IMR-90 (cell line): ENCODE measurements around the gene TES. TPM values are rescaled to one million over a fixed set of nuclear protein-coding genes. Genes with fewer than 3 reads are reported as not detected.

ENCODE experiments used
- ATAC-seq: fragments of 200-7000 bp; cut with Tn5 transposase; 2 replicates; pipeline ENCODE4 v1.9.1; 2020; ENCODE audit warnings: low read depth, mild to moderate bottlenecking, moderate library complexity
- BruUV-seq: library from RNA; stranded (reverse); fragments of 400-500 nt; replicated peaks from 2 replicates; lab custom pipeline; 2021; lab: Mats Ljungman, UMichigan
- CTCF ChIA-PET: fragments of 300-600 bp; formaldehyde crosslinking; extraction: SDS; loops from one replicate; lab custom pipeline; 2021; ENCODE audit warnings: antibody characterized with exemption; lab: Yijun Ruan, JAX
- POLR2A ChIA-PET: fragments of 300-600 bp; sonication (Branson Sonifier 250); formaldehyde crosslinking; loops from one replicate; lab custom pipeline; 2022; ENCODE audit warnings: antibody characterized with exemption; ENCODE audit not compliant: unreplicated experiment; lab: Charles Lee
- DNase-seq: peaks from one replicate; pipeline ENCODE4 v3.0.0; 2013
- H2AFZ ChIP-seq: replicated peaks from 2 replicates; pipeline ENCODE3; 2013; ENCODE audit warnings: low read length, mild to moderate bottlenecking; ENCODE audit not compliant: poor library complexity
- H2AK5ac ChIP-seq: 2 replicates; pipeline ENCODE4 v1.6.1; 2013; ENCODE audit warnings: low read depth, low read length, inconsistent platforms
- H2AK9ac ChIP-seq: replicated peaks from 2 replicates; pipeline ENCODE3; 2013; ENCODE audit warnings: mild to moderate bottlenecking, low read depth, low read length, moderate library complexity; ENCODE audit not compliant: poor library complexity
- H2BK120ac ChIP-seq: 2 replicates; pipeline ENCODE4 v1.6.1; 2013; ENCODE audit warnings: low read depth, low read length, inconsistent platforms
- H2BK15ac ChIP-seq: 3 replicates; pipeline ENCODE4 v1.6.1; 2013; ENCODE audit warnings: low read depth, low read length, inconsistent platforms
- H2BK20ac ChIP-seq: 2 replicates; pipeline ENCODE4 v1.6.1; 2013; ENCODE audit warnings: low read depth, mild to moderate bottlenecking, inconsistent platforms, low read length, moderate library complexity
- H2BK5ac ChIP-seq: 2 replicates; pipeline ENCODE4 v1.6.1; 2013; ENCODE audit warnings: mild to moderate bottlenecking, low read depth, low read length, inconsistent platforms; ENCODE audit not compliant: poor library complexity, severe bottlenecking
- H3K14ac ChIP-seq: replicated peaks from 2 replicates; pipeline ENCODE4 v1.6.1; 2013; ENCODE audit warnings: low read depth, low read length, inconsistent platforms
- H3K18ac ChIP-seq: 2 replicates; pipeline ENCODE4 v1.6.1; 2013; ENCODE audit warnings: low read depth, low read length, control low read depth
- H3K23ac ChIP-seq: 2 replicates; pipeline ENCODE4 v1.6.1; 2013; ENCODE audit warnings: low read depth, low read length, inconsistent platforms
- H3K27ac ChIP-seq: 2 replicates; pipeline ENCODE4 v1.5.1; 2013; ENCODE audit warnings: mild to moderate bottlenecking, control low read depth, low read length; ENCODE audit not compliant: insufficient read depth
- H3K27me3 ChIP-seq: 2 replicates; pipeline ENCODE4 v1.6.1; 2013; ENCODE audit warnings: low read length; ENCODE audit not compliant: control insufficient read depth, insufficient read depth
- H3K36me3 ChIP-seq: 2 replicates; pipeline ENCODE4 v1.6.1; 2013; ENCODE audit warnings: low read length, mixed read lengths; ENCODE audit not compliant: control insufficient read depth, insufficient read depth
- H3K4ac ChIP-seq: 2 replicates; pipeline ENCODE4 v1.6.1; 2013; ENCODE audit warnings: low read depth, low read length, inconsistent platforms
- H3K4me1 ChIP-seq: 2 replicates; pipeline ENCODE4 v1.6.1; 2013; ENCODE audit warnings: low read length, mixed read lengths; ENCODE audit not compliant: control insufficient read depth, insufficient read depth
- H3K4me2 ChIP-seq: 2 replicates; pipeline ENCODE4 v1.6.1; 2013; ENCODE audit warnings: low read depth, mild to moderate bottlenecking, control low read depth, low read length, moderate library complexity
- H3K4me3 ChIP-seq: 2 replicates; pipeline ENCODE4 v1.5.1; 2013; ENCODE audit warnings: low read depth, mild to moderate bottlenecking, control low read depth, low read length, moderate library complexity; ENCODE audit not compliant: insufficient read depth
- H3K56ac ChIP-seq: 2 replicates; pipeline ENCODE4 v1.6.1; 2013; ENCODE audit warnings: low read length, inconsistent platforms; ENCODE audit not compliant: insufficient read depth; ENCODE audit errors: extremely low read depth
- H3K79me1 ChIP-seq, 2 experiments: 2 replicates each; pipeline ENCODE4 v1.6.1; 2013; ENCODE audit warnings: low read length in 2 of 2, inconsistent platforms in 1 of 2, low read depth in 1 of 2
- H3K9ac ChIP-seq: 2 replicates; pipeline ENCODE4 v1.6.1; 2013; ENCODE audit warnings: low read depth, low read length, control low read depth
- H3K9me1 ChIP-seq: 2 replicates; pipeline ENCODE4 v1.6.1; 2013; ENCODE audit warnings: low read length, inconsistent platforms; ENCODE audit not compliant: insufficient read depth
- H3K9me3 ChIP-seq: 2 replicates; pipeline ENCODE4 v1.6.1; 2013; ENCODE audit warnings: low read length; ENCODE audit not compliant: control insufficient read depth, insufficient read depth
- H4K20me1 ChIP-seq: 2 replicates; pipeline ENCODE4 v1.6.1; 2013; ENCODE audit warnings: low read length, inconsistent platforms; ENCODE audit not compliant: insufficient read depth
- H4K5ac ChIP-seq: 2 replicates; pipeline ENCODE4 v1.6.1; 2013; ENCODE audit warnings: mild to moderate bottlenecking, low read depth, low read length, control low read depth
- H4K8ac ChIP-seq, 2 experiments: 2 replicates each; pipeline ENCODE4 v1.6.1; 2013; ENCODE audit warnings: low read depth in 2 of 2, low read length in 2 of 2, control low read depth in 1 of 2, inconsistent platforms in 1 of 2
- H4K91ac ChIP-seq: 2 replicates; pipeline ENCODE4 v1.6.1; 2013; ENCODE audit warnings: low read depth, low read length, inconsistent platforms; ENCODE audit not compliant: insufficient read depth
- BHLHE40 ChIP-seq: fragments of 150-350 bp; IDR thresholded peaks from 2 replicates; pipeline ENCODE4 v1.6.1; 2016; ENCODE audit warnings: mild to moderate bottlenecking, low read depth, low read length
- CEBPB ChIP-seq: IDR thresholded peaks from 2 replicates; pipeline ENCODE4 v1.6.1; 2012; ENCODE audit warnings: low read depth, low read length, improper control_type of control experiment
- CHD1 ChIP-seq: IDR thresholded peaks from 2 replicates; pipeline ENCODE4 v1.6.1; 2012; ENCODE audit warnings: low read depth, low read length, improper control_type of control experiment
- FOS ChIP-seq: fragments of 150-350 bp; IDR thresholded peaks from 2 replicates; pipeline ENCODE4 v1.6.1; 2016; ENCODE audit warnings: low read depth, low read length
- MAFK ChIP-seq: IDR thresholded peaks from 2 replicates; pipeline ENCODE4 v1.6.1; 2012; ENCODE audit warnings: low read depth, low read length, improper control_type of control experiment
- MAZ ChIP-seq: IDR thresholded peaks from 2 replicates; pipeline ENCODE4 v1.6.1; 2012; ENCODE audit warnings: low read depth, mild to moderate bottlenecking, low read length, improper control_type of control experiment, moderate library complexity, borderline replicate concordance
- MXI1 ChIP-seq: IDR thresholded peaks from 2 replicates; pipeline ENCODE4 v1.6.1; 2012; ENCODE audit warnings: low read depth, mild to moderate bottlenecking, low read length, moderate library complexity, borderline replicate concordance
- NFE2L2 ChIP-seq: fragments of 150-350 bp; IDR thresholded peaks from 2 replicates; pipeline ENCODE4 v1.6.1; 2016; ENCODE audit warnings: low read depth, mild to moderate bottlenecking, low read length
- POLR2A ChIP-seq: IDR thresholded peaks from 2 replicates; pipeline ENCODE4 v1.6.1; 2012; ENCODE audit warnings: mild to moderate bottlenecking, low read depth, low read length
- RAD21 ChIP-seq: IDR thresholded peaks from 2 replicates; pipeline ENCODE4 v1.6.1; 2012; ENCODE audit warnings: low read length, improper control_type of control experiment
- RCOR1 ChIP-seq: IDR thresholded peaks from 2 replicates; pipeline ENCODE4 v1.6.1; 2012; ENCODE audit warnings: mild to moderate bottlenecking, low read length, improper control_type of control experiment; ENCODE audit not compliant: insufficient replicate concordance
- RFX5 ChIP-seq: IDR thresholded peaks from 2 replicates; pipeline ENCODE4 v1.8.0; 2012; ENCODE audit warnings: low read depth, mild to moderate bottlenecking, low read length, moderate library complexity
- SMC3 ChIP-seq: fragments of 150-350 bp; IDR thresholded peaks from 2 replicates; pipeline ENCODE4 v1.6.1; 2016; ENCODE audit warnings: low read depth, mild to moderate bottlenecking, antibody characterized with exemption, low read length, moderate library complexity
- WGBS, 2 experiments: methylation state at CpG; one replicate each; pipeline versions ENCODE4 v1.1.5 to v1.1.7; 2013; ENCODE audit warnings: missing lambda C conversion rate in 2 of 2; ENCODE audit not compliant: insufficient read length in 1 of 2; ENCODE audit errors: extremely low coverage in 2 of 2; 5-methylcytosine and 5-hydroxymethylcytosine counted together
- dilution Hi-C: fragments of 300-500 bp; cut with HindIII; formaldehyde crosslinking; loops from one replicate; pipeline ENCODE4 v1.14.3; 2018; ENCODE audit warnings: low sequenced_read_pairs; ENCODE audit not compliant: unreplicated experiment
- in situ Hi-C: fragments of 300-500 bp; cut with MboI; formaldehyde crosslinking; loops from 3 replicates; pipeline ENCODE4 v1.14.3; 2019; ENCODE audit warnings: low sequenced_read_pairs, inconsistent platforms, mixed read lengths
- intact Hi-C: fragments of 100-400 bp; cut with micrococcal nuclease; formaldehyde crosslinking; loops from 2 replicates; pipeline ENCODE4 v1.10.0; 2022
- polyA plus RNA-seq, 3 experiments: library from polyadenylated mRNA; depleted of rRNA; stranded (reverse); fragments of >200 nt; gene quantifications; 2 replicates each; pipeline ENCODE4 v1.2.3, GENCODE V29; 2012; ENCODE audit warnings: low replicate concordance in 1 of 3
- total RNA-seq: library from RNA; depleted of rRNA; stranded (reverse); fragments of >200 nt; gene quantifications from 2 replicates; pipeline ENCODE4 v1.2.3, GENCODE V29; 2012
- TF ChIP-seq, protein P1 (sequence below): fragments of 150-350 bp; IDR thresholded peaks from 2 replicates; pipeline ENCODE4 v1.6.1; 2016; ENCODE audit warnings: low read depth, mild to moderate bottlenecking, low read length, moderate library complexity, borderline replicate concordance
- TF ChIP-seq, protein P2 (sequence below): fragments of 150-350 bp; IDR thresholded peaks from 2 replicates; pipeline ENCODE4 v1.6.1; 2017; ENCODE audit warnings: mild to moderate bottlenecking, antibody characterized with exemption, low read length, low read depth
- TF ChIP-seq, protein P3 (sequence below): conservative IDR thresholded peaks from 2 replicates; pipeline ENCODE4 v1.5.1; 2012; ENCODE audit warnings: mild to moderate bottlenecking, low read depth, low read length, improper control_type of control experiment

TES gene
- total and polyA plus RNA-seq, 2 of the 4 experiments (the other 2 are of a cell fraction) = 54.0 to 83.3 TPM

DNA sequence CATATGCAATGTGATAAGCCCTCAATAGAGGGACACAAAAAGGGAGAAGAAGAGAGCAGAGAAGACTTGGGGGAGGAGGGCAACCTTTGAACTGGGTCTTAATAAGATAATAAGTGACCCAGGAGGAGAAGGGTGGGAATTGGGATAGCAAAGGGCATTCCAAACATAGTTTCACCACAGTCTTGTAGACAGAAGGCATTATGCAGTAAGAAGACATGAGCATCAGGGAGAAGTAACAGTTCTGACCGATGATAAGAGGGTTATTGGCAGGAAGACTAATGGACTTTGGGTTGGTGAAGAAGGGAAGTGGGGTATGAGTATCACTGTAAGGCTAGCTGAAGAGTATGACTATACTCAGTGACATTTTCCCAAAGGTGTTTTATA, 63.6 kb downstream of the TES start:
- POLR2A ChIA-PET = interaction anchor here (1.0 kb wide), 1 partner anchor 54 kb away, joined by 3 read pairs; no protein-coding TSS in a partner anchor
- H3K18ac ChIP-seq = peak overlapping the region; percentile 97; the same call in 1 of the 2 replicates
- peak overlapping the region; percentile 90 for H3K4ac ChIP-seq
- intact Hi-C loops (loop anchor here (2.0 to 5.0 kb wide), 2 partner anchors 81 to 168 kb away; no protein-coding TSS in a partner anchor), dilution Hi-C loops (loop anchor here (25.0 kb wide), 1 partner anchor 238 kb away; no protein-coding TSS in a partner anchor), in situ Hi-C loops (no loop called here)
- peak overlapping the region; percentile 70; the same call in 1 of the 2 replicates for H3K23ac ChIP-seq
- peak overlapping the region; percentile 99 for H2BK5ac ChIP-seq
- H3K79me1 ChIP-seq = peaks cover 11 to 18% of the 10 kb centered on the region in 2 experiments; a peak in 3 of 4 replicates
- H3K9ac ChIP-seq = no peak overlapping the region
- no peak for ATAC-seq
- H3K4me2 ChIP-seq = no peak overlapping the region
- WGBS, 2 experiments = 100% methylated on average over 1 of the region's 1 CpG; no CpG with 5 or more reads in 1 of the 2 experiments
- no peak overlapping the region for H2AK9ac ChIP-seq
- peak overlapping the region; percentile 97 for H2BK20ac ChIP-seq
- H3K36me3 ChIP-seq = no peaks in the 10 kb centered on the region
- peak overlapping the region; percentile 96 for H2BK120ac ChIP-seq
- peak overlapping the region; percentile 71 to 90; a peak in 3 of 4 replicates for H4K8ac ChIP-seq
- H2AFZ ChIP-seq = no peak overlapping the region
- H3K4me3 ChIP-seq = no peak overlapping the region
- CTCF ChIA-PET = no interaction called here
- peak overlapping the region; percentile 96 for H2AK5ac ChIP-seq
- H3K9me1 ChIP-seq = peaks cover 15% of the 10 kb centered on the region
- no peak for DNase-seq
- no peak overlapping the region; the same call in 1 of the 2 replicates for H3K56ac ChIP-seq
- no peak overlapping the region; the same call in 1 of the 2 replicates for H3K27ac ChIP-seq
- H3K14ac ChIP-seq = peak overlapping the region; percentile 87
- TF ChIP-seq RFX5 (no peak), POLR2A (no peak), BHLHE40 (no peak), CEBPB (no peak), MAFK (no peak), FOS (no peak), CHD1 (no peak), RCOR1 (no peak), SMC3 (no peak), MXI1 (no peak), RAD21 (no peak), NFE2L2 (no peak), MAZ (no peak)
- TF ChIP-seq, protein P1, sequence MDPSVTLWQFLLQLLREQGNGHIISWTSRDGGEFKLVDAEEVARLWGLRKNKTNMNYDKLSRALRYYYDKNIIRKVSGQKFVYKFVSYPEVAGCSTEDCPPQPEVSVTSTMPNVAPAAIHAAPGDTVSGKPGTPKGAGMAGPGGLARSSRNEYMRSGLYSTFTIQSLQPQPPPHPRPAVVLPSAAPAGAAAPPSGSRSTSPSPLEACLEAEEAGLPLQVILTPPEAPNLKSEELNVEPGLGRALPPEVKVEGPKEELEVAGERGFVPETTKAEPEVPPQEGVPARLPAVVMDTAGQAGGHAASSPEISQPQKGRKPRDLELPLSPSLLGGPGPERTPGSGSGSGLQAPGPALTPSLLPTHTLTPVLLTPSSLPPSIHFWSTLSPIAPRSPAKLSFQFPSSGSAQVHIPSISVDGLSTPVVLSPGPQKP = no peak
- TF ChIP-seq, protein P2, sequence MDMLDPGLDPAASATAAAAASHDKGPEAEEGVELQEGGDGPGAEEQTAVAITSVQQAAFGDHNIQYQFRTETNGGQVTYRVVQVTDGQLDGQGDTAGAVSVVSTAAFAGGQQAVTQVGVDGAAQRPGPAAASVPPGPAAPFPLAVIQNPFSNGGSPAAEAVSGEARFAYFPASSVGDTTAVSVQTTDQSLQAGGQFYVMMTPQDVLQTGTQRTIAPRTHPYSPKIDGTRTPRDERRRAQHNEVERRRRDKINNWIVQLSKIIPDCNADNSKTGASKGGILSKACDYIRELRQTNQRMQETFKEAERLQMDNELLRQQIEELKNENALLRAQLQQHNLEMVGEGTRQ = no peak
- TF ChIP-seq, protein P3, sequence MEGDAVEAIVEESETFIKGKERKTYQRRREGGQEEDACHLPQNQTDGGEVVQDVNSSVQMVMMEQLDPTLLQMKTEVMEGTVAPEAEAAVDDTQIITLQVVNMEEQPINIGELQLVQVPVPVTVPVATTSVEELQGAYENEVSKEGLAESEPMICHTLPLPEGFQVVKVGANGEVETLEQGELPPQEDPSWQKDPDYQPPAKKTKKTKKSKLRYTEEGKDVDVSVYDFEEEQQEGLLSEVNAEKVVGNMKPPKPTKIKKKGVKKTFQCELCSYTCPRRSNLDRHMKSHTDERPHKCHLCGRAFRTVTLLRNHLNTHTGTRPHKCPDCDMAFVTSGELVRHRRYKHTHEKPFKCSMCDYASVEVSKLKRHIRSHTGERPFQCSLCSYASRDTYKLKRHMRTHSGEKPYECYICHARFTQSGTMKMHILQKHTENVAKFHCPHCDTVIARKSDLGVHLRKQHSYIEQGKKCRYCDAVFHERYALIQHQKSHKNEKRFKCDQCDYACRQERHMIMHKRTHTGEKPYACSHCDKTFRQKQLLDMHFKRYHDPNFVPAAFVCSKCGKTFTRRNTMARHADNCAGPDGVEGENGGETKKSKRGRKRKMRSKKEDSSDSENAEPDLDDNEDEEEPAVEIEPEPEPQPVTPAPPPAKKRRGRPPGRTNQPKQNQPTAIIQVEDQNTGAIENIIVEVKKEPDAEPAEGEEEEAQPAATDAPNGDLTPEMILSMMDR = no peak
- H3K4me1 ChIP-seq = peaks cover 11% of the 10 kb centered on the region
- no peaks in the 10 kb centered on the region for H3K9me3 ChIP-seq
- H4K20me1 ChIP-seq = peaks cover 4% of the 10 kb centered on the region; the same call in 1 of the 2 replicates
- no peaks in the 10 kb centered on the region for H3K27me3 ChIP-seq
- H2BK15ac ChIP-seq = peak overlapping the region; percentile 98
- H4K91ac ChIP-seq = peak overlapping the region; percentile 88
- H4K5ac ChIP-seq = peak overlapping the region; percentile 92; the same call in 1 of the 2 replicates
- BruUV-seq = no TSS peak
